GDM1 (cell line): ENCODE data around the gene TMEM130.

Experiments
- DNase-seq: peaks from one replicate; lab custom pipeline; 2025; lab: John Stamatoyannopoulos, UW

Gene TMEM130

GRCh38 chr7:98807068-98808048 lies 62.5 kb downstream of the TMEM130 start:
- no peak for DNase-seq

DNA sequence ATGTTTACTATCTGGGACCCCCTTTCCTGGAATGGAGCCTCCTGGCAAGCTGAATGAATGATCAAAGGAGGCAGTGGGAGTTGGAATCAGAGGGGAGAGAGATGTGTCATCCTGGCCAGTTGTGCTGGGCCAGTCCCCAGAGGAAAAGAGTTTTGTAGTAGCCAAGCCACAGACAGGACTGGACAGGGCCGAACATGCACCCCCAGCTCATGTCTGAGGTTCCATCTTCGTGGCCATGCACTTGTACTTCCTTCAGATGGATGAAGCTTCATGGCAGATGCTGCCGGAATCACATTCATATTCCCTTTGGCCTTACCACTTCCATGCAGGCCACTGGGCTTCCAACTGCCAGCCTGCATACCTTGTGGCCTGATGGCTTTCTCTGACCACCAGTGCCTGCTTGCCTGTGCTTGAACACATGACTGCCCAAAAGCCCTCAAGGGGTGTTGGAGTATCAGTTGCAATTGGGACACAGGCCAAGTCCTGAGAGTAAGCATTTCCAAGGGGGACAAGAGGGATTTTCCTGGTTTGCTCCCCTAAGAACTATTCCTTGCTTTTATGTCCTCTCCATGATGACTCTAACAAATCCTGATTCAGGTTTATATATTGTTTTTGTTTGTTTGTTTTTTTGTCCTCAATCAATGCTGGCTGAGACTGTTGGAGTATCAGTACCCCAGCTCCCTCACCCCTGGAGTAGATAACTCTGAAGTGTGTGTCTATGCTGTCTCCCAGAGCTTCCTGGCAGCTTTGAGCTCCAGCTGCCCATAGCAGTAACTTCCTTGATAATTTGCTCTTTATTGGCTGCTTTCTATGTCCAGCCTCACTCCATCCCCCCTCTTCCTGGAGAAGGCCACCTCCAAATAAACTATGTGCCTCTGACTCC lies 63.6 kb downstream of the TMEM130 start:
- DNase-seq: no peak

DNA sequence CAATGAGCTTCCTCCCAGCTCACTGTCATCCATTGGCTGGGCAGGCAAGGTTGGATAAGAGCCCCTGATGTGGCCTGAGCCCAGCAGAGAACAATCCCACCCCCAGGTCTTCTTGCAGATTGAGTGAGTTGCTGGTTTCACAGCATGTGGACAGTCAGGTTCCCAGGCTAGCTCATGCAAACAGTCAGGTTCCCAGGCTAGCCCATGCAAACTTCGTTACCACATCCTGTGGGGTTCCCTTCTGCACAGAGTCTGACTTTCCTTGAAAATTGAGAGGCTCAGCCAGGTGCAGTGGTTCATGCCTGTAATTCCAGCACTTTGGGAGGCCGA lies 67.1 kb downstream of the TMEM130 start:
- DNase-seq: no peak

DNA sequence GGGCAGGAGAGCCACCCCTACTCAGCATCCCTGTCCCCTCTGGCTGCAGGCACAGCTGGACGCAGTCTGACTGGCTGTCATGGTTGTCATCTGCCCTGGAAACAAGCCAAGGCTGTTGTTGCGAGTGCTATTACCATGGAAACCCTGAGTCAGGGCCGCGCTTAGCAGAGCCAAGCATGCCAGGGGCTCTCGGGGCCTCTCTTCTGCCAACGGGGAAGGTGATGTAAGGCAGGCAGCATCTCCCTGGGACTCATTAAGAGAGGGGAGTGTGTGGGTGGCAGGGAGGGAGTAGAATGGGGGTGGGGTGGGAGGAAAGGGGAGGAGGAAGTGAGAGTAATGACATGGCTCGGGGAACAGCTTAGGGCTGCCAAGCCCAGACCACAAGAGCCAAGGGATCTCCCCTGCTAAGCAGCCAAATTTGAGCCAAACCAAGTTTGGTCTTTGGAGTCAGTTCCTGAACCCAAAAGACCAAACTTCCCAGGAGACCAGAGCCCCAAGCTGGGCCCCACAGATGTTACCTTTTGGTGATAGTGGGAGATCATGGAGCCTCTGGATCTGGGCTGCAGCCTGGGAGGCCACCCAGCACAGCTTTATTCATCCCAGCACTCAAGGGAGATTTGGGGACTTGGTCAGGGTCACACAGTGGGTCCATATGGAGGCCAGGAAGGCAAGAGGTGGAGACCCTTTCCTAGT lies 67.6 kb downstream of the TMEM130 start:
- DNase-seq: no peak

DNA sequence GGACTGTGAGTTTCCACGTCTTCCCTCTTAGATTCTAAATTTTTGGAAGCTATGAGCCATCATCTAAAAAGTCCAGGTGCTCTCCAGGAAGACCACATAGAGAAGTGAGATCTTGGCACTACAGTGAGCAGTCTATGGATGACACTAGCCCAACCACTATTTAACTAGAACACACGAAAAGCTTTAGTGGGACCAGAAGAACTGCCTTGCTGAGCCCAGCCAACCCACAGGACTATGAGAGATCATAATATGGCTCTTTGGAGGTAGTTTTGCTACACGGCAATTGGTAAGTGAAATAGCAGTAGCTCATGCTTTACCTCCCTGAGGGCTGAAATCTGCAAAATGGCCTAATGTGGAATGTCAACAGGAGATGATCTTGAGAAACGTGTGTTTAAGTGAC lies 68.8 kb downstream of the TMEM130 start:
- DNase-seq: no peak

DNA sequence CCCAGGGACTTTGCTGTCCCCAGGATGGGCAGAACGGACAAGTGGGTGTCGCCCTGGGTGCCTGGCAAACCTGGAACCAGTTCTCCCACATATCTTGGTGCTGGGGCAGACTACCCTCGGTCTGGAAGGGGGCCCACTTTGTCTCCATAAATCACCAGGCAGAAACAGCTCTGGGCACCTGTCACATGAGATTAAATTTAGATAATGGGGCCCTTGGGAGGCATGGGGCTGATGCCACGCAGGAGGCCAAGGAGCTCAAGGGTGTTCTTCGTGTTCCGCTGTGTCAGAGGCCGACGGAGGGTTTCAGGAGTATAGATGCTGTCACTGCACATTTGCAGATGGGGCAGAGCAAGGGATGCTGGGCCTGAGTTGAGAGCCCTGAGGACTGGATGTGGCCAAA lies 72.7 kb downstream of the TMEM130 start:
- no peak for DNase-seq
